NCI-H774 (cell line): ENCODE measurements around the gene PLVAP.
"Not testable (repeated sequence)": the region's sequence is repeated elsewhere in the genome, so short reads cannot be mapped to it uniquely, and the experiment has no call there.

Experiments
- DNase-seq: peaks from one replicate; lab custom pipeline; 2025; lab: John Stamatoyannopoulos, UW

Gene PLVAP

DNA sequence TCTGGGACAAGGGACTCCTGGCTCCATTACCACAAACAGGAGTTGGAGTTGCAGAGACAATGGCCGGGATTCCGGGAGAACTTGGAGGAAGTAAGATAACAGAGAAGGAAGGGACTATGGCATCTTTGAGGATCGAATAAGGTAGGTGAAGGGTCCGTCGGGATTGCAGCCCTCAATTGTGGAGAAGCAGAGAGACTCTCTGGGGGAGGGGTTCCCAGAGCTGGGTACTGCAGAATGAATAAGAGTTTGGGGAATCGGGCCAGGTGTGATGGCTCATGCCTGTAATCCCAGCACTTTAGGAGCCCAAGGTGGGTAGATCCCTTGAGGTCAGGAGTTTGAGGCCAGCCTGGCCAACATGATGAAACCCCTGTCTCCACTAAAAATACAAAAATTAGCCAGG lies 24.5 kb upstream of the PLVAP start:
- no peak for DNase-seq

DNA sequence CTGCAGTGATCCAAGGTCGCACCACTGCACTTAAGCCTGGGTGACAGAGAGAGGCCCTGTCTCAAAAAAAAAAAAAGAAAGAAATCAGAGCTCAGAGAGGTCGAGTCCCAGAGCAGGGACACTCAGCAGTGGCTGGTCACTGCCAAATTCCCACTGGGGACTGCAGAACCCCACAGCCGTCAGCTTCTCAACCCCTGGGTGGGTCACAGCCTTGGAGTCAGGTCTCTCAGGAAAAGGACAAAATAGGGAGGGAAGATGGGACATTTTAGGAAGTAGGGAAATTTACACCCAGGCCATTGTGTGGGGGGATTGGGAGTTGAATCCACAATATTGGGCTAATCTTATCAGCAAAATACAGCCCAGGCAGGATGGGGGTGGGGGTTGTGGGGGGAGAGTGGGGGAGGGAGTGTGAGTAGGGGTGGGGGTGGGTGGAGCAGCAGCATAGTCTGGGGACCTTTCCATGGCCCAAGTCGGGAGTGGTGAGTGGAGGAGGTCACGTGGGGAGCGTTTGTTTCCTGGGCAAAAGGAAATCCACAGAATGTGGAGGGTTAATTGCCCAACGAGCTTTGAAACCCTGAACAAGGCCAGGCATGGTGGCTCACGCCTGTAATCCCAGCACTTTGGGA lies 21.9 kb upstream of the PLVAP start:
- no peak for DNase-seq

DNA sequence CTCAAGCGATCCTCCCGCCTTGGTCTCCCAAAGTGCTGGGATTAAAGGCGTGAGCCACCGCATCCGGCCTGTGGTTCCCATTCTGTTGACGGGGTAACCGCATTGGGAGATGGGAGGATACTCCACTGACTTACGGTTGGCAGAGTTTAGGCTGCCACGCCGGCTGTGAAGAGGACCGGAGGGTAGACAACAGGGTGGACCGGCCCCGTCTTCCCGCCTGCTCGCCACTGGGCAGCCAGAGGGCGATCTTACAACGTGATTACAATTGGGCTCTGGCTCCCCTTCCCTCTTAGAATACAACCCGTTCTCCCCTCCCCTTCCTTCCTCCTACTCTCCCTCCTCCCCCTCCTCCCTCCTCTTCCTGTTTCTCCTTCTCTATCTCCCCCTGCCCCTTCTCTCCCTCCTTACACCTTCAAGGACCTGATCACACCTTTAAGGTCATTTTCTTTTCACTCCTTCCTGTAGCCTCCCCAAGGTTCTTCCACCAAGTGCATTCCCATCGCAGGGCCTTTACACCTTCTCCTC lies 17.8 kb upstream of the PLVAP start:
- DNase-seq = no peak

DNA sequence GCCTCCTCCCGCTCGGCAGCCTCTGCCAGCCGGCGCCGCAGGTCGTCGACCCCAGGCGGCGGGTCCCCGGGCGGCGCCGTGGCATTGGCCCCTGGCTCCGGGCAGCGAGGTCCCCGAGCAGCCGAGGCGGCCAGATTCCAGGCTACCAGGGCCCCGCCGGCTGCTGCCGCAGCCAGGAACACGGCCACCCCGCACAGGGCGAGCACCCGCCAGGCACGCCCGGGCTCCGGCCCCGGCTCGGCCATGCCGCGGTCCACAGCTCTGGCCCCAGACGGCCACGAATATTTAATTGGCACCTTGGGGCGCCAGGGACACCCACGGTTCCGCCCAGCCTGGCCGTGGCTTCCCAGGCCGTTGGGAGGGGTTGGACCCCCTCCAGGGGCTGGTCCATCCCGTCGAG lies 16.8 kb upstream of the PLVAP start, which contains the start of gene CCDC194:
Gene CCDC194, minus strand, starts transcription at position 283 of the 400 bp plus-strand sequence. Its CDS starts 38 bp downstream, at position 245.
- no peak for DNase-seq

DNA sequence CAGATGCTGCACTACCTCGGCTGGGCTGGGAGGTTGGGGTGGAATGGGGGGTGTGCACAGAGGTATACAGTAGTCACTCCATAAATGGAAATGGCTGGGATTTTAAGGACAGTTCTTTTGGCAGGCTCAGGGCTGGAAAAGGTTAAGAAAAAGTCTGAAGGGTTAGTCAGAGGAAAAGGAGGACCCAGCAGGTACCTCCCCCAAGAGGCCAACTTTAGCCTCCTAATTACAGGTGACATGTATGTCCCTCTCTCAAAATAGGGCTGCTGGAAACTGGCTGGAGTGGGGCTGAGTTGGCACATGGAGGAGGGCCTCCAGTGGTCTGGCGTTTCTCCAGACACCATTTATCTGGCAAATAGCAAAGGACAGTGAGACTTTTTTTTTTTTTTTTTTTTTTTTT lies 15.9 kb upstream of the PLVAP start:
- no peak for DNase-seq

DNA sequence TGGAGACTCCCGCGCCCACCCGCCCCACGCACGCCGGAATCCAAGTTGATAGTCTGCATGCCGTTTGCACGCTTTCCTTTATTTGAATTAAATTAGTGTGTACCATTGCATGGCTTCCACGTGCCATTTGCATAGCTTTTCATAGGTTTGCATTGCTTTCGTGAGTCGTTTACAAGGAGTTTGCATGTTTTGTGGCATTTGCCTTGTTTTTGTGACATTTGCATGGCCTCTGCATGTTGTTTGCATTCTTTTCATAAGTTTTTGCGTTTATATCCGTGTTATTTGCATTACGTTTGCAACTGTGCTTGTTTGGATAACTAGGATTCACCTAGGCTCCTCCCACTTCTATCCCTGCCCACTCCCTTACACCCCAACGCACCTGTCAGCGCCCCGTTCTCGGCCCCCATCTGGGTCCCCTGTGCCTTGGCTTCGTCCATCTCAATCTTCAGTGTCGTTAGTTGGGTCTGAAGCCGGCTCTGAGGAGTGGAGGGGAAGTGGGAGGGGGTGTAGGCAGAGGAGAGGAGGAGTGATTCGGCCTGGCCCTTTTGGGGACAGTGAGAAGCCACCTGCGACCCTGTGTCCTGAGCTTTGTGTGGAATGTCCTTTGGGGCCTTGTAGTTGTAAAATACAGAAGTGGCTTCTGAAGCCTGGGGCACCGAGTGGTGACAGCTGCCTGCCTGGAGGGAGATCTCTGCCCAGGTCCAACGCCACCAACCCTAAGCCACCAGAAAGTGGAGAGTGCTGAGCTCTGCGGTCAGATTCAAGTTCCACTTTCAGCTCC lies 14.4 kb upstream of the PLVAP start:
- no peak for DNase-seq

DNA sequence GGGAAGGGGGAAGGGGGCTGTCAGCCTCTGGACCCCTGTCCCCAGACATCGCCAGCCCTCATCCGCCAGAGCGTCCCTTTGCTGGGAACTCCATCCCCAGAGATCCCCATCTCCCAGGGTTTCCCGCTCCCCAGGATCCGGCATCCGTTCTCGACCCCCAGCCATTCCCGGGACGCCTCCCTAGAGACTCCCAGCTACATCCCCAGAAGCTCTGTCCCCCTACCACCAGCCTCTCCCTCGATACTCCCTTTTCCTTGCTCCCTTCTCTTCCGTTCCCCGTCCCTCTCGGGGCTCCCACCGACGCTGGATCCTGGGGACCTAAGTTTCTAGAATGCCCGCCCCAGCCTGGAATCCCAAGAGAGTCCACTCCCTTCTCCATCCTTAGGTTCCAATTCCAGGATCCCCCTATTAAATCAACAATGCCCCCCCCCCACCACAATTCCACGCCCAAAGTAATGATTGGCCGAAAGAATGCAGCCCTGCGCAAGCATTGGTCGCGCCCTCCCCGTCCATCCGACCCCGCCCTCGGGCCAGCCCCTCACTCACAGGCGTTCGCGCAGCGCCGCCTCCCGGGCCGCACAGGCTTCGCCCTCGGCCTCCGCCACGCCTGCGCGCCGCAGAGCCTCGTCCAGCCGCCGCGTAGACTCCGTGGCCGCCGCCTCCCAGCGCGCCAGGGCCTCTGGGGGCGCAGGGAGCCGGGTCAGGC lies 13.7 kb upstream of the PLVAP start:
- peak; percentile 93 for DNase-seq

DNA sequence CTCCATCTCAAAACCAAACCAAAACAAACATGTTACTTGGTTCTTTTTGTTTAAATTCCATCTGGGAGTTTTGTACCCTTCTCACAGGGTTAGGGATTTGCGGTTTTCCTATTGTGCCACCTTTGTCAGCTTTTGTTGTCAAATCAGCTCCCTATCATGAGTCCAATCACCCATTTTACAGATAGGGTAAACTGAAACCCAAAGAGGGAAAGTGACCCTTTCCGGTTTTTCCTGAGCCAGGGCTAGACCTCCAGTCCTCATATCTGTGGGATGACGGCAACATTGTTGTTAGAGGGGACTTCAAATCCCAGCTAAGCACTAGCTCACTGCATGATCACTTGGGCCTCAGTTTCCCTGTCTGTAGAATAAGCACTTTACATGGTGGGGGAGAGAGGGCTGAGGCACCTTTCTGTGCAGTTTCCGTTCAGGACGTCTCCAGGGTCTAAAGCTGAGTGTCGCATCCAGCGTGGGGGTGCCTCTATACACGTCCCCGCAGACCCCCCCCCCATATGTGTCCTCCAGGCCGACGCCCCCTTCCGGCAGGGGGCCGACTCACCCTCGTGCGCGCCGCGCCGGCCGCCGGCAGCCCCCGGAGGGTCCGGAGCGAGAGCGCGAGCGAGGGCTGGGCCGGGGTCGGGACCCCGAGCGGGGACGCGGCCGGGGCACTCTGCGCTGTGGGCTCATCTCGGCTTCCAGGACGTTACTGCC lies 13.0 kb upstream of the PLVAP start:
- DNase-seq = no peak

DNA sequence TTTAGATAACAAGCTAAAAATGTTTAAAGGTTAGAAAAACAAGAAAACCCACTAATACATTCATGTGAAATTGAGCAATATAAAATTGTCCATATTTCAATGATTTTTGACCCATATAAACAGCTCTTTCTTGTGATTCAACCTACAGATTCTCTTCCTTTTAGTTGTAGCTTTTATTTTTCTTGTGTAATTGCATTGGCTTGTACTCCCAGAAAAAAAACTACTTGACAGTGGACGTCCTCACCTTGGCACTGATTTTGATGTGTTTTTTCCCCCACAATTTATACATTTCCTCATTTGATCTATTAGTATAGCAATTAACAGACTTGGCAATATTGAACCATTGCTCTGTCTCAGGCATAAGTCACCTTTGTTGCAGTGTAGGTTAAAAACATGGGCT lies 12.1 kb upstream of the PLVAP start:
- DNase-seq = no peak

DNA sequence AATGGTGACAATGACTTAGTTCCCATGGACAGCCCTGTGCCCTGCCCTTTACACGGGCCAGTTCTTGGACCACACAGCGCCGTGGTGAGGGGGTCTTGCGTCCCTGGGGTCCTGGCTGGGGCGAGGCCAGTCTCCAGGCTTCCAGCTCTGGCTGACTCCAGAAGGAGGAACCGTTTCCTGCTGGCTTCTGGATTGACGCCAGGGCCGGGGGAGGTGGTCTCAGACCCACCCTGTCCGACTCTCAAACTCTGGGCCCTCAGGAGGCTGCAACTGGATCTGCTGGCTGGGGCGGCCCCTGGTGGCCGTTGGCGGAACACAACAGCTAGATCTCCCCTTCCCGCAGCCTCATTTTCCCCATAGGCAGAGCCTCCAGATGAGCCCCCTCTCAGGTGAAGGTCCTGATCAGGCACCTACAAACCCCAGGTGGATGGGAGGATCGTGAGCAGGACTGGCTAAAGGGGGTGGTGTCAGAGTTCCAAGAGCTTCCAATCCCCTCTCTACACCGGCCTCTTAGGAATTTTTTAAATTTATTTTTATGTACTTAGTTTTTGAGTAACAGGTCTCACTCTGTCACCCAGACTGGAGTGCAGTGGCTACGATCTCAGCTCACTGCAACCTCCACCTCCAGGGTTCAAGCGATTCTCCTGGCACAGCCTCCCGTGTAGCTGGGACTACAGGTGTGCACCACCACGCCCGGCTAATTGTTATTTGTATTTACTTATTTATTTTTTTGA lies 8.9 kb upstream of the PLVAP start:
- DNase-seq = peak; percentile 41

DNA sequence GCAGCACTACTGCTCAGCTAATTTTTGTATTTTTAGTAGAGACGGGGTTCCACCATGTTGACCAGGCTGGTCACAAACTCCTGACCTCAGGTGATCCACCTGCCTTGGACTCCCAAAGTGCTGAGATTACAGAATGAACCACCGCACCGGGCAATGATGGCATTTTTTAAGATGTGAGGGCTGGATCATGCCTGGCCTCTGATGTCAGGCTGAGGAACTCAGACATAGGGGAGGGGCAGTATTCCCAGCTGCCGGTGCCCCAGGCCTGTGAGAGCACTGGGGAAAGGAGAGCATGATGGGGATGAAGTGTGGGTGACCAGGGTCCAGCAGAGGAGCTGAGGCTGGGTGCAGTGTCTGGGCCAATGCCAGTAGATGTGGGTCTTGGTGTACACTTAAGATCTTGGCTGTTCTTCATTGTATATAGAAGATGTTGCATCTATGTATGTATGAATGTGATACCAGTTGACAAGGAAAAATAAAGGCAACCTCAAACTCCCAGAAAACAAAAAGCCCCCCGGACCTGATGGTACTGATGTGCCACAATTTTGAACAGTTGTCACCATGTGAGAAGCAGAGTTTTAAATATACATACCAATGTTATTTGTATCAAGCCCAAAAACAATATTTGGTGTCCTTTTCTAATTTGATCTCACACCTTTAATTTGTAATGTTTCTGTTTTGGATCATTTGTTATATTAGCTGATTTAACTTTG lies 3.4 kb upstream of the PLVAP start:
- DNase-seq = no peak

DNA sequence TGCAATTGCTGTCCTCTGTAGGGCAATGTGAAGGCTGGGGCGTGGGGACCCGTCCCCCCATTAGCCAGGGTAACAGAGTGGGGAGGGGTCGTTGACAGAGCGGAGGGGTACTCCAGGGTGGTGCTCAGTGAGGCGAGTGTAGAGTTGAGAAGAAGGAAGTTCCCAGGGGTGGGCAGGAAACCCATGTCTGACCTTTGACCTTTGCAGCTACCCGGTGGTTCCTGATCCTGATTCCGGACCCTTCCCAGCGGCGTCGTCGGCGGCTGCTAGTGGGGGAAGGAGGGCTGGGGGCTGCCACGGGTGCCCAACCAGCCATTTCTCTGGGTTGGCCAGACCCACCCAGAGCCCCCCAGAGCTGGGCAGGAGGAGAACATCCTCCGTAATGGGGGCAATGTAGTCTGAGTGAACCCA lies 2.1 kb upstream of the PLVAP start:
- no peak for DNase-seq

DNA sequence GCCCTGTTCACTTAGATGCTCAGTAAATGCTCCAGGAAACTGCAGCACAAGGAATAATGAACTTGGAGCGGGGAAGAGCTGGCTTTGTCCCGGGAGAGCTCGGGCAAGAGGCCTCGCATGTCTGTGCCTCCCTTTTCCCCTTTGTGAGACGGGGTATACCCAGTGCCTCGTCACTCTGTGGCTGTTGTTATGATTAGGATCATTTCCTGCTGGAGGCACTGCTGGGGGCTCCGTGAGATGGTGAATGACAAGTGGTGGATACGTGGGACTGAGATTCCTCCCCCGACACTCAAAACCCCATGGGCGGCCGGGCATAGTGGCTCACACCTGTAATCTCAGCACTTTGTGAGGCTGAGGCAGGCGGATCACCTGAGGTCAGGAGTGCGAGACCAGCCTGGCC lies 1.1 kb upstream of the PLVAP start:
- no peak for DNase-seq

DNA sequence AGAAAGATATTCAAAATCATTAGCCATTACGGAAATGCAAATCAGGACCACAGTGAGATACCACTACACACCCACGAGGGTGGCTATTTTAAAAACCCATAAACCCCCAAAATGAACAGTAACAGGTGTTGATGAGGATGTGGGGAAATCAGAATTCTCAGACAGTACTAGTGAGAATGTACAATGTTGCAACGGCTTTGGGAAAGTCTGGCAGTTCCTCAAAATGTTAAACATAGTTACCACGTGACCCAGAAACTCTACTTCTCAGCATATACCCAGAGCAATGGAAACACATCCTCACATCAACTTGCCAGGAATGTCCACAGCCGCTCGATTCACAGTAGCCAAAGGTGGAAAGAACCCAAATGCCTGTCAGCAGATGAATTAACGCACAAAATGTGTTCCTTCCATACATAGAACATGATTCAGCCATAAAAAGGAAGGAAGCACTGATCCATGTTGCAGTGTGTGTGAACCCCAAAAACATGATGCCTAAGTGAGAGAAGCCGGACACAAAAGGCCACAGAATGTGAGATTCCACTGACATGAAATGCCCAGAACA lies 7.0 kb downstream of the PLVAP start:
- DNase-seq = no peak

DNA sequence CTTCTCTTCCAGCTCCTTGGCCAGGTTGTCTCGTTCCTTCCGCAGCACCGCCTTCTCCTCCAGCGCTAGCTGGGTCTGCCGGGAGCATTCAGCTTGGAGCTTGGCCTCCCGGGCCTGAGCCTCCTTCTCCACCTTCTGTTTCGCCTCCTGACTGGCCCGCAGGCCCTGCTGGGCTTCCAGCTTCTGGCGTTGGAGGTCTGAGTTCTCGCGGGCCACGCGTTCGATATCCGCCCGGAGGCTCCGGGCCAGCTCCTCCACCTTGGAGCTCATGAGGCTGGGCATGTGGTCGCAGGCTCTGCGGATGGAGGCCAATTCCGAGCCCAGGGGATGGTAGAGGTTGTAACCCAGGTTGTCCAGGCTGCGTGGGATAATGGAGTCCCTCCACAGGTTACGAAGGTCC lies 11.8 kb downstream of the PLVAP start:
- DNase-seq = no peak

DNA sequence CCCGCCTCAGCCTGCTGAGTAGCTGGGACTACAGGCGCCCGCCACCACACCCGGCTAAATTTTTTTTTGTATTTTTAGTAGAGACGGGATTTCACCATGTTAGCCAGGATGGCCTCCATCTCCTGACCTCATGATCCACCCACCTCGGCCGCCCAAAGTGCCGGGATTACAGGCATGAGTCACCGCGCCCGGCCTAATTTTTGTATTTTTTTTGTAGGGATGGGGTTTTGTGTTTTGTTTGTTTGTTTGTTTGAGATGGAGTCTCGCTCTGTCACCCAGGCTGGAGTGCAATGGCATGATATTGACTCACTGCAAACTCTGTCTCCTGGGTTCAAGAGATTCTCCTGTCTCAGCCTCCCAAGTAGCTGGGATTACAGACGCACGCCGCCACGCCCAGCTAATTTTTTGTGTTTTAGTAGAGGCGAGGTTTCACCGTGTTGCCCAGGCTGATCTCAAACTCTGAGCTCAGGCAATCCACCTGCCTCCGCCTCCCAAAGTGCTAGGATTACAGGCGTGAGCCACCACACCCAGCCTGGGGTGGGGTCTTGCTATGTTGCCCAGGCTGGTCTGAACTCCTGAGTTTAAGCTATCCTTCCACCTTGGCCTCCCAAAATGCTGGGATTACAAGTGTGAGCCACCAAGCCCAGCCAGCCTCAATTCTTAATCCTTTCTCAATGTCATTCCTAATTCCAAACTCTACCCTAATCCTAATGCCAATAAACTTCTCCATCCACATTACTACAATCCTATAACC lies 13.1 kb downstream of the PLVAP start:
- DNase-seq = not testable (repeated sequence)

DNA sequence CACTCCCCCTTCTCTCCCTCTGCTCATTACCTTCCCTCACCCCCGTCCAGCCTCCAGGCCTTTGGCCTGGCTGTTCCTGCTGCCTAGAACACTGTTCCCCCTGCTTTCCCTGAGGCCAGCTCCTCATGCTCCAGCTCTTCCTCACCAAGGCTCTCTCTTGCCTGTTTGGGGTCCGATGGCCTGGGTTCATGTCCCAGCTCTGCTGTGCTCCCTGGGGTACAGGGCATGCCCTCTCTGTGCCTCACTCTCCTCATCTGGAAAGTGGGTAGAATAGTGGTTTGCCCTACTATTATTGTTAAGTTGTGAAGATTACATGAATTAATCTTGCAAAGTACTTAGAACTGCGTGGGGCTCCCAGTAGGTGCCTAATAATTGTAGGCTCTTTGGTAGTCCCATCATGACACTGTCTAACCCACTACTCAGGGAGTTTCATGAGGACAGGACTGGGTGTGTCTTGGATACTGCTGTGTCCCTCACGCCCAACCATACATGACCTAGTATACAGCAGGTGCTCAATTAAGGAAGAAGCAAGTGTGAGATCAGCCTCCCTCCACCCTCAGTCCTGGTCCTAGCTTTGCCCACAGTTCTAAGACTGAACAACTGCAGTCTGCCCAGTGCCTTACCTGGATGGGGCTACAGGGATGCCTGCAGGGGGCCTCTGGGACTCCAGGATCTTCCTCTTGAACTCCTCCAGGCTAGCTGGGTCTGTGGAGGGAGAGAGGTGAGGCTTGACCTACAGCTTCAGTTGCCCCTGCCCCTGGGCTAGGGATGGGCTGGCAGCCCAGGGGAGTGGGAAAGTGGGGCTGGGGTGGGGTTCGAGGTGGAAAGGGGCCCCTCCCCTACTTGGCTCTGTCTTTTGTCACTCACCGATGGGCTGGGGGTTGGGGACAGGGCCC lies 17.0 kb downstream of the PLVAP start:
- DNase-seq = no peak

DNA sequence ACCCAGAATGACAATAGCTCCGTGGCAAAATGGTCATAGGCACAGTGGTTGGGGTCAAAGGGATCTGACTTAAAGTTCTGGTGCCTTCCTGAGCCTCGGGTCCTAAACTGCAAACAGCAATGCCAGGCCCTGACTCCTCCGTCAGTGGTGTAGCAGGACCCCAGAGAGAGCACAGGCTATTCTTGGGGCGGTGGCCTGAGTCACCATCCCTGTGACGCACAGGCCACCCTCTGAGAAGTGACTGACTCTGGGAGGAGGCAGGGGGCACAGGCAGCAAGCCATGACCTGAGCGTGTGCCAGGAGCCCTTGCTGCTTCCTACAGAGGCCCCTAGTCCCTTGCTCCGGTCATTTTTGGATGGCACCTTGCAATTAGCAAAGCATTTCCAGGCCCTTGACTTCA lies 18.7 kb downstream of the PLVAP start:
- no peak for DNase-seq

DNA sequence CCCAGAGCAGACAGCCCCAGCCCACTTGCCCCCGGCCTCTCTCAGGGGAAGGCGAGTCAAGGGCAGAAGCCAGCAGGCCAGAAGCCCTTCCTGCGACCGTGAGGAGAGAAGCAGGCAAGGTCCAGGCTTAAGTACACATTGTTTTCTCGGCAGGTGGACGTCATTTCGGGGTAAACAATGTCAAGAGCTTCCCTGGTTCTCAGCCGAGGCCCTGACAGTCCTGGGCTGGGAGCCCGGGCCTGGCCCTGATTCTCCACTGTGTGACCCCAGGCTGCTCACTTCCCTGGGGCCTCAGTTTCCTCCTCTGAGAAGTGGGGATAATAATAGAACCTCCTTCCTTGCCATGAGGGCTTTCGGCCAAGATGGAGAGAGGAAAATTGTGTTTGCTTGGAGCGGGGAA lies 19.4 kb downstream of the PLVAP start:
- DNase-seq = peak; percentile 40
